ENCODE data around the gene CSMD2. TPM values are rescaled to one million over a fixed set of nuclear protein-coding genes. Genes with fewer than 3 reads are reported as not detected.

Gene CSMD2
- total and polyA plus RNA-seq, 2 of the 8 experiments (the other 6 are each of a cell fraction or from before 2014, with no cell fraction given): 7.0 to 14.7 TPM

DNA sequence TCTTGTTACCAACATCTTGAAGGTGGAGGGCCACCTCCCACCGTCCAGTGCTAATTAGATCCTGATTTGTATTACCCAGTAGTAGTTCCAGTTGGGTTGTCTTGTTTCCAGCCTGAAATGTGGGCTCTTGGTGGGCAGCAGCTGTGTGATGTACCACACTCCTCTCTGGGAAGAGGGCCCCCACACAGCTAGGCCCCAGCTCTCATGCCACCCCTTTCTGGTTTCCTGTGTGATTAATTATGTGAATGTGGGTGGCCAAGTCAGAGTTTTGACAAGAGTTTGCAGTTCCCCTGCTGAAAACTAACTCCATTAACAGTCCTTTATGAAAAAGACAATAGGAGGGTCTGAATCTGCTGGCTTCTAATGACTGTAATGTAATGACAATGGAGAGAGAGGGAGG lies 297.3 kb downstream of the CSMD2 start:
- no peak overlapping the region for H2BK12ac ChIP-seq (ENCODE audit: low read depth, low read length)
- no peak overlapping the region for H2AK5ac ChIP-seq (ENCODE audit: low read depth, low read length)
- H3K23ac ChIP-seq (ENCODE audit: insufficient read length): no peak overlapping the region
- H2BK20ac ChIP-seq (ENCODE audit: low read length): no peak overlapping the region
- H3K9me3 ChIP-seq (ENCODE audit: insufficient read depth in 2 of 2, low read depth in 1 of 2, low read length in 1 of 2): peaks cover 0 to 4% of the 10 kb centered on the region in 2 experiments; a peak in 1 of 4 replicates
- no peak overlapping the region for H3K56ac ChIP-seq (replicated peaks; ENCODE audit: insufficient read length, low read depth, low read length)
- H3K36me3 ChIP-seq (ENCODE audit: control insufficient read depth in 2 of 4, insufficient read depth in 4 of 4, low read length in 3 of 4): no peaks in the 10 kb centered on the region; a peak in 1 of 8 replicates
- H3K23me2 ChIP-seq (ENCODE audit: low read depth, low read length): no peaks in the 10 kb centered on the region
- peak overlapping the region in 1 of 4 experiments; percentile 2; a peak in 1 of 8 replicates for H3K4me3 ChIP-seq (ENCODE audit: extremely low read depth in 1 of 4, insufficient read depth in 2 of 4, low read depth in 3 of 4, low read length in 4 of 4)
- no peak overlapping the region for H2BK120ac ChIP-seq (replicated peaks; ENCODE audit: low read depth, low read length)
- H2BK5ac ChIP-seq (ENCODE audit: low read depth, low read length): 0 out of 2 replicates have a peak overlapping the region, but pooled peaks have one; percentile 29
- 82% methylated on average over 1 of the region's 1 CpG; no CpG with 5 or more reads in 1 of the 2 experiments for WGBS, 2 experiments (ENCODE audit: extremely low coverage in 1 of 2, insufficient coverage in 1 of 2, insufficient read length in 1 of 2, insufficient replicate concordance in 2 of 2, low coverage in 1 of 2, low lambda C conversion rate in 2 of 2, missing lambda C conversion rate in 1 of 2)
- 0 out of 4 replicates have a peak overlapping the region, but pooled peaks of 1 of the 2 experiments have one; percentile 25 for H3K4me2 ChIP-seq (ENCODE audit: insufficient read depth in 1 of 2, low read depth in 2 of 2, low read length in 2 of 2)
- no peak for FAIRE-seq
- H4K91ac ChIP-seq (replicated peaks; ENCODE audit: insufficient read length, low read length): no peak overlapping the region
- H3K4me1 ChIP-seq (replicated peaks in 1 of 4; ENCODE audit: control insufficient read depth in 3 of 4, insufficient read depth in 4 of 4, low read length in 3 of 4): peaks cover 0 to 4% (median 1%) of the 10 kb centered on the region in 4 experiments; a peak in 5 of 7 replicates
- CTCF ChIA-PET (ENCODE audit: partially characterized antibody): no interaction called here
- no peak overlapping the region for H3K27ac ChIP-seq (ENCODE audit: low read depth, low read length)
- H3K27me3 ChIP-seq (replicated peaks in 1 of 4; ENCODE audit: control insufficient read depth in 3 of 4, extremely low read depth in 1 of 4, insufficient read depth in 3 of 4, low read length in 3 of 4): no peaks in the 10 kb centered on the region
- H3K79me1 ChIP-seq (ENCODE audit: low read depth, low read length): no peaks in the 10 kb centered on the region
- H3K79me2 ChIP-seq (ENCODE audit: control insufficient read depth in 1 of 2, insufficient read depth in 2 of 2, low read length in 2 of 2): no peaks in the 10 kb centered on the region
- no peak overlapping the region for H3K14ac ChIP-seq (ENCODE audit: insufficient read length)
- DNase-seq (ENCODE audit: low read depth in 1 of 2, low spot score in 2 of 2): no peak
- no peaks in the 10 kb centered on the region for H4K20me1 ChIP-seq (replicated peaks in 1 of 2; ENCODE audit: control insufficient read depth in 1 of 2, insufficient read depth in 2 of 2, low read length in 2 of 2)
- H4K8ac ChIP-seq (ENCODE audit: extremely low read depth, insufficient read depth, low read length): no peak overlapping the region
- H3K18ac ChIP-seq (ENCODE audit: extremely low read depth, low read length): no peak overlapping the region
- H4K5ac ChIP-seq (ENCODE audit: insufficient read length, low read depth, low read length): no peak overlapping the region
- H3K4ac ChIP-seq (replicated peaks; ENCODE audit: insufficient read length, low read depth, low read length): no peak overlapping the region
- no peak overlapping the region for H3K9ac ChIP-seq (replicated peaks in 1 of 4; ENCODE audit: extremely low read depth in 1 of 4, low read depth in 3 of 4, low read length in 3 of 4)
- POLR2A ChIA-PET (ENCODE audit: partially characterized antibody): interaction anchor here (1.4 kb wide), 1 partner anchor 10 kb away, joined by 3 read pairs; no protein-coding TSS in a partner anchor
- no peak overlapping the region for H2AFZ ChIP-seq (ENCODE audit: low read length)
- H2BK15ac ChIP-seq (ENCODE audit: low read length): no peak overlapping the region
- TF ChIP-seq EZH2 (IDR thresholded peaks at IDR 0.05; ENCODE audit: low read depth, low read length, severe bottlenecking): no peak
- TF ChIP-seq TAF1 (IDR thresholded peaks at IDR 0.05; ENCODE audit: low read depth, low read length): no peak
- TF ChIP-seq CEBPB (IDR thresholded peaks at IDR 0.05; ENCODE audit: low read depth, low read length): no peak
- no peak for TF ChIP-seq KDM4A (IDR thresholded peaks at IDR 0.05; ENCODE audit: low read depth, low read length, severe bottlenecking)
- TF ChIP-seq RBBP5 (IDR thresholded peaks at IDR 0.05; ENCODE audit: borderline replicate concordance, low read depth, low read length): no peak
- TF ChIP-seq ATF3 (IDR thresholded peaks at IDR 0.05; ENCODE audit: insufficient read depth, low read depth, low read length): no peak
- TF ChIP-seq HDAC6 (IDR thresholded peaks at IDR 0.05; ENCODE audit: low read depth, low read length): no peak
- TF ChIP-seq ASH2L (IDR thresholded peaks at IDR 0.05; ENCODE audit: low read length): no peak
- TF ChIP-seq SP1 (IDR thresholded peaks at IDR 0.05; ENCODE audit: low read depth, low read length): no peak
